NCI-H2081 (cell line): Measurements from ENCODE around the gene MTERF4.

Source experiments
- DNase-seq, 2 experiments: peaks; one replicate each; lab custom pipeline; 2025; lab: John Stamatoyannopoulos, UW

MTERF4 gene

GRCh38 chr2:241088376-241088775 lies 13.7 kb downstream of the MTERF4 start:
- no peak for DNase-seq

- DNase-seq: no peak
Observed at GRCh38 chr2:241087420-241088268, 14.4 kb downstream of the MTERF4 start.

GRCh38 chr2:241084856-241085444 lies 17.1 kb downstream of the MTERF4 start:
- DNase-seq: no peak

GRCh38 chr2:241083091-241083415 lies 19.0 kb downstream of the MTERF4 start:
- DNase-seq: no peak

GRCh38 chr2:241082341-241083090 lies 19.6 kb downstream of the MTERF4 start:
- DNase-seq: no peak

- DNase-seq: no peak
Observed at GRCh38 chr2:241081643-241082340, 20.3 kb downstream of the MTERF4 start.

GRCh38 chr2:241081190-241081642 lies 20.9 kb downstream of the MTERF4 start:
- DNase-seq: no peak

- no peak for DNase-seq
Observed at GRCh38 chr2:241080405-241081189, 21.5 kb downstream of the MTERF4 start.

GRCh38 chr2:241074901-241075540 lies 27.1 kb downstream of the MTERF4 start:
- DNase-seq: no peak

- DNase-seq: no peak
Observed at GRCh38 chr2:241074065-241074818, 27.8 kb downstream of the MTERF4 start.

- no peak for DNase-seq
Observed at GRCh38 chr2:241073166-241074064, 28.7 kb downstream of the MTERF4 start.

- no peak for DNase-seq
Observed at GRCh38 chr2:241072553-241073165, 29.4 kb downstream of the MTERF4 start.

GRCh38 chr2:241072151-241072550 lies 29.9 kb downstream of the MTERF4 start:
- DNase-seq: no peak

GRCh38 chr2:241071677-241072111 lies 30.4 kb downstream of the MTERF4 start:
- DNase-seq: no peak

GRCh38 chr2:241070811-241071676 lies 31.0 kb downstream of the MTERF4 start:
- no peak for DNase-seq

GRCh38 chr2:241070361-241070760 lies 31.7 kb downstream of the MTERF4 start:
- no peak for DNase-seq

GRCh38 chr2:241069821-241070281 lies 32.2 kb downstream of the MTERF4 start:
- DNase-seq: no peak
